ENCODE results near the gene KCNH6. TPM values are rescaled to one million over a fixed set of nuclear protein-coding genes. Genes with fewer than 3 reads are reported as not detected.

The KCNH6 gene
- total and polyA plus RNA-seq, 2 donors: 0.05 to 0.25 TPM

GRCh38 chr17:63573634-63574033 lies 50.5 kb downstream of the KCNH6 start:
- no peaks in the 10 kb centered on the region for H3K27me3 ChIP-seq (ENCODE audit: control insufficient read depth in 2 of 2, insufficient read depth in 1 of 2, low read length in 1 of 2)
- no peak overlapping the region for H3K4me3 ChIP-seq (ENCODE audit: low read length in 2 of 2)
- 96% methylated on average over 5 of the region's 5 CpGs for WGBS
- H3K36me3 ChIP-seq (ENCODE audit: control insufficient read depth in 2 of 2, insufficient read depth in 2 of 2, low read length in 1 of 2): peaks cover 9 to 15% of the 10 kb centered on the region in 2 donors
- H3K9me3 ChIP-seq (ENCODE audit: control insufficient read depth in 2 of 2, insufficient read depth in 1 of 2, low read length in 1 of 2): no peaks in the 10 kb centered on the region
- H3K27ac ChIP-seq (ENCODE audit: low read depth in 1 of 2, low read length in 1 of 2): no peak overlapping the region
- no peak for DNase-seq (ENCODE audit: low read depth in 6 of 9, low spot score in 9 of 9)
- H3K4me1 ChIP-seq (ENCODE audit: control insufficient read depth in 2 of 2, insufficient read depth in 2 of 2, low read length in 2 of 2): no peaks in the 10 kb centered on the region

DNA sequence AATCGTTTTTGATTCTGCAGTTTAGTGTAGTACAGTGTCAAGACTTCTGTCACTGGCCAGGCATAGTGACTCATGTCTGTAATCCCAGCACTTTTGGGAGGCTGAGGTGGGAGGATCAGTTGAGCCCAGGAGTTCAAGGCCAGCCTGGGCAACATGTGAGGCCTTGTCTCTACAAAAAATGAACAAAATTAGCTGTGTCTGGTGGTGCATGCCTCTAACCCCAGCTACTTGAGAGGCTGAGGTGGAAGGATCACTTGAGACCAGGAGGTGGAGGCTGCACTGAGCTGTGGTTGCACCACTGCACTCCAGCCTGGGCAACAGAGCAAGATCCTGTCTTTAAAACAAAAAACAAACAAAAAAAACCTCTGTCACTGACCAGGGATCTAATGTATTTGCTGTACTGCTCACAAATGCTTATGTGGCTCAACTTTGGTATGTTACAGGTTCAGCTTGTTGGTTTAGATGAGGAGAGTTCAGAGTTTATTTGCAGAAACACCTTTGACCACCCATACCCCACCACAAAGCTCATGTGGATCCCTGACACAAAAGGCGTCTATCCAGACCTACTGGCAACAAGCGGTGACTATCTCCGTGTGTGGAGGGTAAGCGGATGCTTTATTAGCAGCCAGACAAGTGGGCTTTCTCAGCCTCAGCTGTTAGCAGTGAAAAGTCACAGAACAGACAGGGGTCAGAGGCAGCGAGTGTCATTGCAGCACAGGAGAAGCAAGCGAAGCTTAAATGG lies 55.0 kb downstream of the KCNH6 start:
- no peaks in the 10 kb centered on the region for H3K9me3 ChIP-seq (ENCODE audit: control insufficient read depth in 2 of 2, insufficient read depth in 1 of 2, low read length in 1 of 2)
- H3K27ac ChIP-seq (ENCODE audit: low read depth in 1 of 2, low read length in 1 of 2): no peak overlapping the region

DNA sequence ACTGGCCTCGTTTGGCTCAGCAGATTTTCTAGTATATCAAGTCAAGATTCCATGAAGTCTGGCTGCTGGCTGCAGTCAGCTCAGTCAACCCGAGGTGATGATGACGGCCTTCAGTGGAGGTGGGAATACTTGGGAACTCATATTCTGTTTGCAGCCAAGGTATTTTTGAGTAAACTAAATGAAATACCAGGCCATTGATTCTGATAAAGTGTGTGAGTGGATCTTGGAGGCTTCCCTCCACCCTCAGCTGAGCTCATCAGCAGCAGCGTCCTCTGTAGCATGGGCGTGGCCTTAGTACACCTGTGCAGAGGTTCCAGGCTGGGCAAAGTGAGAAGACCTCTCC lies 55.6 kb downstream of the KCNH6 start:
- WGBS: 94% methylated on average over 5 of the region's 5 CpGs
- peaks cover 0 to 4% of the 10 kb centered on the region in 2 donors for H3K4me1 ChIP-seq (ENCODE audit: control insufficient read depth in 2 of 2, insufficient read depth in 2 of 2, low read length in 2 of 2)
- H3K36me3 ChIP-seq (ENCODE audit: control insufficient read depth in 2 of 2, insufficient read depth in 2 of 2, low read length in 1 of 2): peaks cover 43 to 59% of the 10 kb centered on the region in 2 donors
- no peak for DNase-seq (ENCODE audit: low read depth in 6 of 9, low spot score in 9 of 9)
- no peaks in the 10 kb centered on the region for H3K9me3 ChIP-seq (ENCODE audit: control insufficient read depth in 2 of 2, insufficient read depth in 1 of 2, low read length in 1 of 2)
- no peaks in the 10 kb centered on the region for H3K27me3 ChIP-seq (ENCODE audit: control insufficient read depth in 2 of 2, insufficient read depth in 1 of 2, low read length in 1 of 2)
- H3K4me3 ChIP-seq (ENCODE audit: low read length in 2 of 2): no peak overlapping the region
- H3K27ac ChIP-seq (ENCODE audit: low read depth in 1 of 2, low read length in 1 of 2): no peak overlapping the region

More for the DNA sequence above, 55.0 kb downstream of the KCNH6 start:
- WGBS: 95% methylated on average over 7 of the region's 7 CpGs
- no peak for DNase-seq (ENCODE audit: low read depth in 6 of 9, low spot score in 9 of 9)
- H3K4me1 ChIP-seq (ENCODE audit: control insufficient read depth in 2 of 2, insufficient read depth in 2 of 2, low read length in 2 of 2): peaks cover 0 to 4% of the 10 kb centered on the region in 2 donors
- H3K27me3 ChIP-seq (ENCODE audit: control insufficient read depth in 2 of 2, insufficient read depth in 1 of 2, low read length in 1 of 2): no peaks in the 10 kb centered on the region
- no peak overlapping the region for H3K4me3 ChIP-seq (ENCODE audit: low read length in 2 of 2)
- peaks cover 38 to 54% of the 10 kb centered on the region in 2 donors for H3K36me3 ChIP-seq (ENCODE audit: control insufficient read depth in 2 of 2, insufficient read depth in 2 of 2, low read length in 1 of 2)

DNA sequence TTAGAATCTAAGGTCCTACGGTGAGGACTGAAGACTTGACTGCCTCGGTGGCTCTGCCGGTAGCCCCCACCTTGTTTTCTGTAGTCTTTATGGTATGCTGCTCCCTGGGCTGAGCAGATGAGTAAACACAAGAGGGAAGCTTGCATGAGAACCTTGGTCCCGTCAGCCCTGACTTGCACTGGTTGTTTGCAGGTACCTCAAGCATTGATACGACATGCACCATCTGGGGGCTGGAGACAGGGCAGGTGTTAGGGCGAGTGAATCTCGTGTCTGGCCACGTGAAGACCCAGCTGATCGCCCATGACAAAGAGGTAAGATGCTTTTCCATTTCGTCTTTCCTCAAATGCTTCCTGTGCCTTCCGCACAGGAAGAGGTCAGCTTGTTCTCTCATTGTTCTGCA lies 56.5 kb downstream of the KCNH6 start:
- WGBS: 88% methylated on average over 11 of the region's 11 CpGs
- no peak for DNase-seq (ENCODE audit: low read depth in 6 of 9, low spot score in 9 of 9)
- H3K27ac ChIP-seq (ENCODE audit: low read depth in 1 of 2, low read length in 1 of 2): no peak overlapping the region
- no peaks in the 10 kb centered on the region for H3K27me3 ChIP-seq (ENCODE audit: control insufficient read depth in 2 of 2, insufficient read depth in 1 of 2, low read length in 1 of 2)
- H3K36me3 ChIP-seq (ENCODE audit: control insufficient read depth in 2 of 2, insufficient read depth in 2 of 2, low read length in 1 of 2): peaks cover 49 to 63% of the 10 kb centered on the region in 2 donors
- no peaks in the 10 kb centered on the region for H3K9me3 ChIP-seq (ENCODE audit: control insufficient read depth in 2 of 2, insufficient read depth in 1 of 2, low read length in 1 of 2)
- H3K4me1 ChIP-seq (ENCODE audit: control insufficient read depth in 2 of 2, insufficient read depth in 2 of 2, low read length in 2 of 2): peaks cover 0 to 4% of the 10 kb centered on the region in 2 donors
- H3K4me3 ChIP-seq (ENCODE audit: low read length in 2 of 2): no peak overlapping the region

GRCh38 chr17:63587770-63588169 lies 64.6 kb downstream of the KCNH6 start:
- DNase-seq (ENCODE audit: low read depth in 6 of 9, low spot score in 9 of 9): no peak
- Histone ChIP-seq H3K27me3 (ENCODE audit: control insufficient read depth in 2 of 2, insufficient read depth in 1 of 2, low read length in 1 of 2) (no peaks in the 10 kb centered on the region), H3K4me1 (ENCODE audit: control insufficient read depth in 2 of 2, insufficient read depth in 2 of 2, low read length in 2 of 2) (peaks cover 0 to 8% of the 10 kb centered on the region in 2 donors)

GRCh38 chr17:63588797-63589196 lies 65.6 kb downstream of the KCNH6 start:
- no peak for DNase-seq (ENCODE audit: low read depth in 6 of 9, low spot score in 9 of 9)
- Histone ChIP-seq H3K27ac (ENCODE audit: low read depth in 1 of 2, low read length in 1 of 2) (no peak overlapping the region), H3K27me3 (ENCODE audit: control insufficient read depth in 2 of 2, insufficient read depth in 1 of 2, low read length in 1 of 2) (no peaks in the 10 kb centered on the region), H3K4me1 (ENCODE audit: control insufficient read depth in 2 of 2, insufficient read depth in 2 of 2, low read length in 2 of 2) (peaks cover 0 to 8% of the 10 kb centered on the region in 2 donors), H3K9me3 (ENCODE audit: control insufficient read depth in 2 of 2, insufficient read depth in 1 of 2, low read length in 1 of 2) (no peaks in the 10 kb centered on the region), H3K4me3 (ENCODE audit: low read length in 2 of 2) (no peak overlapping the region), H3K36me3 (ENCODE audit: control insufficient read depth in 2 of 2, insufficient read depth in 2 of 2, low read length in 1 of 2) (peaks cover 63 to 82% of the 10 kb centered on the region in 2 donors)
- 97% methylated on average over 11 of the region's 11 CpGs for WGBS

More at GRCh38 chr17:63587770-63588169, 64.6 kb downstream of the KCNH6 start:
- H3K36me3 ChIP-seq (ENCODE audit: control insufficient read depth in 2 of 2, insufficient read depth in 2 of 2, low read length in 1 of 2): peaks cover 69 to 84% of the 10 kb centered on the region in 2 donors
- no peak overlapping the region for H3K27ac ChIP-seq (ENCODE audit: low read depth in 1 of 2, low read length in 1 of 2)
- no peaks in the 10 kb centered on the region for H3K9me3 ChIP-seq (ENCODE audit: control insufficient read depth in 2 of 2, insufficient read depth in 1 of 2, low read length in 1 of 2)
- WGBS: 96% methylated on average over 5 of the region's 5 CpGs
- no peak overlapping the region for H3K4me3 ChIP-seq (ENCODE audit: low read length in 2 of 2)

DNA sequence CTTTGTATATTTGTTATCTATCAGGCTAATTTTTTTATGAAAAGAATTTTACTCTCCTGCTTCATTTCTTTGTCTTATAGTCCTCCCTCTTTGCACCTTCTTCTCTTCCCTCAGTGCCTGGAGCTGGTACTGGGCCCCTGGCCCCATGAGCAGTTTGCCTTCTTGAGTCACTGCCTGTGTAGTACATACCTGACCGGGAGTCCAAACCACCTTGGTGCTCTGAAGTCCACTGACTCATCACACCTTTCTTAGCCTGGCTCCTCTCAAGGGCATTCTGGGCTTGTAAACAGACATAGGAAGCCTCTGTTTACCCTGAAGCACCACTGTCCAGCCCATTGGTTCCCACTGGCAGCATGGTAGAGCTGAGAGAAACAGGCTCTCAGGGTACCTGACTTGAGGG lies 66.5 kb downstream of the KCNH6 start:
- 98% methylated on average over 1 of the region's 1 CpG for WGBS
- Histone ChIP-seq H3K9me3 (ENCODE audit: control insufficient read depth in 2 of 2, insufficient read depth in 1 of 2, low read length in 1 of 2) (no peaks in the 10 kb centered on the region), H3K4me3 (ENCODE audit: low read length in 2 of 2) (no peak overlapping the region), H3K27me3 (ENCODE audit: control insufficient read depth in 2 of 2, insufficient read depth in 1 of 2, low read length in 1 of 2) (no peaks in the 10 kb centered on the region), H3K36me3 (ENCODE audit: control insufficient read depth in 2 of 2, insufficient read depth in 2 of 2, low read length in 1 of 2) (peaks cover 62 to 83% of the 10 kb centered on the region in 2 donors), H3K4me1 (ENCODE audit: control insufficient read depth in 2 of 2, insufficient read depth in 2 of 2, low read length in 2 of 2) (peaks cover 0 to 8% of the 10 kb centered on the region in 2 donors), H3K27ac (ENCODE audit: low read depth in 1 of 2, low read length in 1 of 2) (no peak overlapping the region)
- DNase-seq (ENCODE audit: low read depth in 6 of 9, low spot score in 9 of 9): no peak

- 97% methylated on average over 3 of the region's 3 CpGs for WGBS
- H3K27me3 ChIP-seq (ENCODE audit: control insufficient read depth in 2 of 2, insufficient read depth in 1 of 2, low read length in 1 of 2): no peaks in the 10 kb centered on the region
- no peak overlapping the region for H3K4me3 ChIP-seq (ENCODE audit: low read length in 2 of 2)
- H3K4me1 ChIP-seq (ENCODE audit: control insufficient read depth in 2 of 2, insufficient read depth in 2 of 2, low read length in 2 of 2): no peaks in the 10 kb centered on the region
- no peak overlapping the region for H3K27ac ChIP-seq (ENCODE audit: low read depth in 1 of 2, low read length in 1 of 2)
- no peaks in the 10 kb centered on the region for H3K9me3 ChIP-seq (ENCODE audit: control insufficient read depth in 2 of 2, insufficient read depth in 1 of 2, low read length in 1 of 2)
- peaks cover 40 to 58% of the 10 kb centered on the region in 2 donors for H3K36me3 ChIP-seq (ENCODE audit: control insufficient read depth in 2 of 2, insufficient read depth in 2 of 2, low read length in 1 of 2)
- no peak for DNase-seq (ENCODE audit: low read depth in 6 of 9, low spot score in 9 of 9)
Observed at GRCh38 chr17:63592797-63593196, 69.6 kb downstream of the KCNH6 start.

- no peak for DNase-seq (ENCODE audit: low read depth in 6 of 9, low spot score in 9 of 9)
- H3K9me3 ChIP-seq (ENCODE audit: control insufficient read depth in 2 of 2, insufficient read depth in 1 of 2, low read length in 1 of 2): no peaks in the 10 kb centered on the region
- WGBS: 99% methylated on average over 3 of the region's 3 CpGs
- no peaks in the 10 kb centered on the region for H3K27me3 ChIP-seq (ENCODE audit: control insufficient read depth in 2 of 2, insufficient read depth in 1 of 2, low read length in 1 of 2)
- H3K27ac ChIP-seq (ENCODE audit: low read depth in 1 of 2, low read length in 1 of 2): no peak overlapping the region
- peaks cover 24 to 37% of the 10 kb centered on the region in 2 donors for H3K36me3 ChIP-seq (ENCODE audit: control insufficient read depth in 2 of 2, insufficient read depth in 2 of 2, low read length in 1 of 2)
- no peak overlapping the region for H3K4me3 ChIP-seq (ENCODE audit: low read length in 2 of 2)
- H3K4me1 ChIP-seq (ENCODE audit: control insufficient read depth in 2 of 2, insufficient read depth in 2 of 2, low read length in 2 of 2): peaks cover 0 to 2% of the 10 kb centered on the region in 2 donors
Observed at GRCh38 chr17:63595132-63595531, 72.0 kb downstream of the KCNH6 start.
